KOPT-K1 (cell line): ENCODE data around the gene TXNDC16.
"Not testable (repeated sequence)": the region's sequence is repeated elsewhere in the genome, so short reads cannot be mapped to it uniquely, and the experiment has no call there.

ENCODE experiments used
- H3K27ac ChIP-seq: fragments of 200-600 bp; sonication (generic); 2 replicates; pipeline ENCODE4 v1.5.1; 2016; ENCODE audit warnings: antibody characterized with exemption, mild to moderate bottlenecking, low read depth, low read length; ENCODE audit not compliant: poor library complexity, severe bottlenecking
- H3K36me3 ChIP-seq: fragments of 200-600 bp; sonication (generic); 2 replicates; pipeline ENCODE4 v1.5.1; 2017; ENCODE audit warnings: antibody characterized with exemption, mild to moderate bottlenecking, low read length, moderate library complexity; ENCODE audit not compliant: insufficient read depth
- H3K9me3 ChIP-seq: fragments of 200-600 bp; sonication (generic); 2 replicates; pipeline ENCODE4 v1.5.1; 2017; ENCODE audit warnings: antibody characterized with exemption, low read length, mild to moderate bottlenecking; ENCODE audit not compliant: insufficient read depth, poor library complexity, severe bottlenecking

The TXNDC16 gene

GRCh38 chr14:52514046-52514811, 38.1 kb downstream of the TXNDC16 start:
- Histone ChIP-seq H3K27ac (no peak overlapping the region), H3K36me3 (peaks cover 33% of the 10 kb centered on the region), H3K9me3 (no peaks in the 10 kb centered on the region)

GRCh38 chr14:52513249-52513648, 39.1 kb downstream of the TXNDC16 start:
- peaks cover 30% of the 10 kb centered on the region for H3K36me3 ChIP-seq
- H3K9me3 ChIP-seq: no peaks in the 10 kb centered on the region
- no peak overlapping the region for H3K27ac ChIP-seq

GRCh38 chr14:52494444-52494843, 57.9 kb downstream of the TXNDC16 start:
- no peak overlapping the region for H3K27ac ChIP-seq
- H3K36me3 ChIP-seq: peaks cover 37% of the 10 kb centered on the region; the same call in 1 of the 2 replicates
- peaks cover 34% of the 10 kb centered on the region for H3K9me3 ChIP-seq

- H3K9me3 ChIP-seq: no peaks in the 10 kb centered on the region
- H3K27ac ChIP-seq: no peak overlapping the region
- peaks cover 22% of the 10 kb centered on the region for H3K36me3 ChIP-seq
These were observed 66.8 kb downstream of the TXNDC16 start for GRCh38 chr14:52485350-52485960.

- Histone ChIP-seq H3K27ac (no peak overlapping the region), H3K36me3 (peaks cover 19% of the 10 kb centered on the region)
These were observed 70.4 kb downstream of the TXNDC16 start for GRCh38 chr14:52481864-52482263.

DNA sequence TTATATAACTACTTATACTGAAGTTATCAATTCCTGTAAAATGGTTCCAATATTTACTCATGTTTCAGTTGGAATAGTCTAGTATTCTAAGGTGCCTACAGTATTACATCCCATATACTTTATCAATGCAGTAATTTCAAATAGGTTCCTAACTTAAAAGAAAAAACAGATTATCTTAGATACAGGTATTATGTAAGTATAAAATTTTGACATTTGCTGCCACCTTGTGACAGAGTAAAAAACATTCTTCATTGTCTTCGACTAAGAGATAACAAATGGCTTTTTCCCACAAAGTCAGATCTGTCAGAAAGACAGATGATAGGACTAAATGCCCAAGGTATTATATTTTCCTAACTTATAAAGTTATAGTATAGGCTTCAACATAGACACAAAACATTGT, 78.7 kb downstream of the TXNDC16 start:
- Histone ChIP-seq H3K9me3 (peaks cover 13% of the 10 kb centered on the region), H3K27ac (no peak overlapping the region), H3K36me3 (peaks cover 26% of the 10 kb centered on the region)

More at GRCh38 chr14:52481864-52482263, 70.4 kb downstream of the TXNDC16 start:
- peaks cover 6% of the 10 kb centered on the region for H3K9me3 ChIP-seq

DNA sequence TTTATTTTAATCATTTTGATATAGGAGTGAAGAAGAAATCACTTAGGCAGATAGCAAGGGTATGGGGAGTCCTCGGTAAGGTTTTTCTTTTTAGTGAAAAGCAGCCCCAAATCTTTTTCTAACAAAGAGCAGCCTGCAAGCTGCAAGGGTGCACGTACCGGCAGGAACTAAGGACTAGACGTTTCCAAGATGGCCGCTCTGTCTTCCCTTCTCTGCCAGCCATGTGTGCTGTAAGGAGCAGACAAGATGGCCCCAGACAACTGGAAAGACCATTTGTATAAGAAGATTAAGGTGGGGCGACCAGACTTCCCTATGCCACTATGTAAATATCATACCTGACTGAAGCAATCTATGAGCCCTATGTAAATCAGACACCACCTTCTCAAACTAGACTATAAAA, 79.6 kb downstream of the TXNDC16 start:
- H3K9me3 ChIP-seq: peaks cover 13% of the 10 kb centered on the region
- H3K36me3 ChIP-seq: peaks cover 28% of the 10 kb centered on the region
- H3K27ac ChIP-seq: no peak overlapping the region

DNA sequence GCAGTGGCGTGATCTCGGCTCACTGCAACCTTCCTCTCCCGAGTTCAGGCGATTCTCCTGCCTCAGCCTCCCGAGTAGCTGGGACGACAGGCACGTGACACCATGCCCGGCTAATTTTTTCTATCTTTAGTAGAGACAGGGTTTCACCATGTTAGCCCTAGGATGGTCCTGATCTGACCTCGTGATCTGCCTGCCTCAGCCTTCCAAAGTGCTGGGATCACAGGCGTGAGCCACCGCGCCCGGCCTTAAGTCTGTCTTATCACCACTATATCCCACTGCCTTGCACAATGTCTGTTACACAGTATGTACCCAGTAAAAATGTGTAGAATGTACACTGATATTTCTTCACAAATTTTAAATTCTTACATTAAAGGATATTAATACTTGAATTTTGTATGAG, 80.1 kb downstream of the TXNDC16 start:
- not testable (repeated sequence) for H3K27ac ChIP-seq
- Histone ChIP-seq H3K36me3 (peaks cover 28% of the 10 kb centered on the region), H3K9me3 (peaks cover 11% of the 10 kb centered on the region)

DNA sequence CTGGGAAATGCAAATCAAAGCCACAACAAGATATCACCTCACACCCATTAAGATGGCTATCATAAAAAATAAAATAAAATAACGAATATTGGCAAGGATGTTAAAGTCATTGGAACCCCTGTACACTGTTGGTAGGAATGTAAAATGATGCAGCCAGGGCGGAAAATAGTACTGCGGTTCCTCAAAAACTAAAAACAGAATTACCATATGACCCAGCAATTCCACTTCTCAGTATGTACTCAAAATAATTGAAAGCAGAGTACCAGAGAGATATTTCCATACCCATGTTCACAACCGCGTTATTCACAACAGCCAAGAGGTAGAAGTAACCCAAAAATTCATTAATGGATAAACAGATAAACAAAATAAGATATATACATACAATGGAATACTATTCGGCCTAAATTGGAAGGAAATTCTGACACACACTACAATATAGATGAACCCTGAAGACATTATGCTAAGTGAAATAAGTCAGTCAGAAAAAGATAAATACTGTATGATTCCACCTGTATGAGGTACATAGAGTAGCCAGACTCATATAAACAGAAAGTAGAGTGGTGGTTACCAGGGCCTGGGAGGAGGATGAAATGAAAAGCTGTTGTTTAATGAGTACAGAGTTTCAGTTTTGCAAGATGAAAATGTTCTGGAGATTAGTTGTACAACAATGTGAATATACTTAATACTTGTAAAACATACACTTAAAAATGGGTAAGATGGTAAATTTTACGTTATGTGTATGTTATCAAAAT, 84.6 kb downstream of the TXNDC16 start:
- peaks cover 17% of the 10 kb centered on the region for H3K36me3 ChIP-seq
- no peak overlapping the region for H3K27ac ChIP-seq
- H3K9me3 ChIP-seq: peaks cover 3% of the 10 kb centered on the region

GRCh38 chr14:52464175-52464574, 88.1 kb downstream of the TXNDC16 start:
- Histone ChIP-seq H3K27ac (no peak overlapping the region), H3K9me3 (peaks cover 18% of the 10 kb centered on the region), H3K36me3 (peaks cover 28% of the 10 kb centered on the region)

DNA sequence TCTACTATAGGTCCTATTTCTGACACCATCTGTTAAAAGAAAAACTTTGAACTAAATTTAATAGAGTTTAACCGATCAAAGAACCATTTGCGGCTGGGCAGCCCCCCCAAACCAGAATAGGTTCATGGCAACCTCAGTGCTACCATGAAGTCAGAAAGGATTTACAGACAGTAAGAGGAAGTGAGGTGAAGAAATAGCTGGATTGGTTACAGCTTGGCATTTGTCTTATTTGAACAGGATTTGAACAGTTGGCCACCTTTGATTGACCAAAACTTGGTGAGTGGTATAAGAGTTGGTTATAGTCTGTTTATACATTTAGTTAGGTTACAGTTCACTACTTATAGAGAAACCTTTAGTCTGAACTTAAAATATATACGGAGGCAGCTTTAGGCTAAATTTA, 88.9 kb downstream of the TXNDC16 start:
- Histone ChIP-seq H3K9me3 (peaks cover 18% of the 10 kb centered on the region), H3K27ac (no peak overlapping the region)

DNA sequence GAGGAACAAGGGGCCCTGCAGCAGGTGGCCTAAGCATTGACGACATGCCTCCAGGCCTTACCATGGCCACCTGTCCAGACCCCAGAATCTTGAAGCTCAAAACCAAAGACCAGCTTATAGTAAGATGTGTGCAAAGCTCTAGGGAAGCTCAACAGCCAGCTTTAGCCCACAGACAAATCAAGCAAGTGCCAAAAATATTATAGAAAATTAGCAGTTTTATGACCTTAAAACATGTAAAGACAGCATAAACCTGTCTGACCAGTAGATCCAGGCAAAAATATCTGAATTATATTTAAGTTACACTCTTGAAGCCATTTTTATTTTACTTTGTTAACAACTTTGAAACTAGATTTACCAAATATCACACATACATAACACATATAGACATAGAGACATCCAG, 90.6 kb downstream of the TXNDC16 start:
- H3K9me3 ChIP-seq: peaks cover 18% of the 10 kb centered on the region
- no peak overlapping the region for H3K27ac ChIP-seq
- H3K36me3 ChIP-seq: peaks cover 21% of the 10 kb centered on the region

More for the DNA sequence above, 88.9 kb downstream of the TXNDC16 start:
- peaks cover 22% of the 10 kb centered on the region for H3K36me3 ChIP-seq

DNA sequence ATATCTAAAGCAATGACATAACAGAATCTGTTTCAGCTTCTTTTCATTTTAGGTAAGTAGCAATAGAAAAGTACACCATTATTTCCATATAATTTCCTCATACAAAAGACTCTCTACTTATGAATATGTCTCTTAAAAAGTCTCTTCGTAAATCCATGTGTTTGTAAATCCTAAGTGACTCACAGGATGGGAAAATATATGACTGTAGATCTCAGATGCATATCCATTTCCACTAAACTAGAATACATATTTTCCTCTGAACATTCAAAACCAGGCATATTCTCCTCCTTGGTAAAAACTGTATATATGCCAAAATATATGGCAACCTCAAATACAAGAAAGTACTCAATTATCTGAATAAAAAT, 93.6 kb downstream of the TXNDC16 start:
- H3K36me3 ChIP-seq: peaks cover 35% of the 10 kb centered on the region
- no peak overlapping the region for H3K27ac ChIP-seq
- peaks cover 18% of the 10 kb centered on the region for H3K9me3 ChIP-seq

DNA sequence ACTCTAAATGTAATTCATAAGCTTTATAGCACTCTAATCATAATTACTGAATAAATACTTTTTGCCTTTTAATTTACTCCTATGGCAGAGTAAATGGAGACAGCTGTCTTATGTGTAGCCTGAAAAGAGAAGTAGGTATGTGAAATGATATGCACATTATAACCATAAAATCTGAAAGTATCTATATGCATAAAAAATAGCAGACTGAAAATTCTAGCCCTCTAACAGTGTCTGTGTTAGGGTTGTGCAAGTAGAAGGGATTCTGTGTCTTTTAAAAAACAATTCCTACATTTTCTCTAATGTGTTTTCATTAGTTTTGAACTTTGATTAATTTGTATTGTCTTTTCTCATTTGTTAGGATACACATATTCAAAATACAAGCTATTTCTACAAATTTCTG, 94.9 kb downstream of the TXNDC16 start:
- Histone ChIP-seq H3K27ac (no peak overlapping the region), H3K36me3 (peaks cover 37% of the 10 kb centered on the region)

DNA sequence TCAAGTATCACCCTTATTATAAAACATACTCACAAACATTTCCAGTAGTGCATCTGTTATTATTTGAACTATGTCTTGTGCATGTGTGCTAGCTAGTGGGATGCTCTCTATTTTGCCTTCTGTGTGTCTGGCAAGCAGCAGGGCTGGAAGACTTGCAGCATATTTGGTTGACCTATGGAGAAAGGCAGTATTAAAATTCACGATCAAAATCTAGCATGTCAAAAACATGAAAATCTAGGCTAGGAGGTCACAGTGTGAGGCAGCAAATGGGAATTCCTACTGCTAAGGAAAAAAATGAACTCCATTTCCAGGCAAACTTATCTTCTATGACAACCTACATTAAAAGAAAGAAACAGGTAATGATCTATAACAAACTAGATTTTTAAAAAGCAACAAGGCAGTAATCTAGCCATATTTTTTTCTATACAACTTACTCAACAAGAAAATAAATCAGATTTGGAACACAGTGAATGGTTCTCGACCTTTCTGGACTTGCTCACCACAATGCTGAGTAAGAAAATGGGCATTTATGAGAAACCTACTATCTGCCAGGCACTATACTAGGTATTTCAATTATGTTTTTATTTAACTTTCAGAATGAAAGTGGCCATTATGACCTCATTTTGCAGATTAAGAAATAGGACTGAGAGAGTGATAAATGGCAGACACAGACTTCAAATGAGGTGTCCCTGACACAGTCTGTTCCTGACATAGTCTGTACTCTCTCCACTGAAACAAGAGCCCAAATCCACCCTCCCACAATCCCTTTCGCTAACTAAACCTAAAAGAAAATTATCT, 96.8 kb downstream of the TXNDC16 start:
- Histone ChIP-seq H3K27ac (no peak overlapping the region), H3K36me3 (peaks cover 36% of the 10 kb centered on the region), H3K9me3 (no peaks in the 10 kb centered on the region)

More for the DNA sequence above, 94.9 kb downstream of the TXNDC16 start:
- peaks cover 12% of the 10 kb centered on the region for H3K9me3 ChIP-seq
